Measurements from ENCODE around the gene SPON2. TPM values are rescaled to one million over a fixed set of nuclear protein-coding genes. Genes with fewer than 3 reads are reported as not detected.

The SPON2 gene
- polyA plus RNA-seq, 1 donor (not counting 4 experiments of a cell fraction or from before 2014, with no cell fraction given), result 3.3 TPM

DNA sequence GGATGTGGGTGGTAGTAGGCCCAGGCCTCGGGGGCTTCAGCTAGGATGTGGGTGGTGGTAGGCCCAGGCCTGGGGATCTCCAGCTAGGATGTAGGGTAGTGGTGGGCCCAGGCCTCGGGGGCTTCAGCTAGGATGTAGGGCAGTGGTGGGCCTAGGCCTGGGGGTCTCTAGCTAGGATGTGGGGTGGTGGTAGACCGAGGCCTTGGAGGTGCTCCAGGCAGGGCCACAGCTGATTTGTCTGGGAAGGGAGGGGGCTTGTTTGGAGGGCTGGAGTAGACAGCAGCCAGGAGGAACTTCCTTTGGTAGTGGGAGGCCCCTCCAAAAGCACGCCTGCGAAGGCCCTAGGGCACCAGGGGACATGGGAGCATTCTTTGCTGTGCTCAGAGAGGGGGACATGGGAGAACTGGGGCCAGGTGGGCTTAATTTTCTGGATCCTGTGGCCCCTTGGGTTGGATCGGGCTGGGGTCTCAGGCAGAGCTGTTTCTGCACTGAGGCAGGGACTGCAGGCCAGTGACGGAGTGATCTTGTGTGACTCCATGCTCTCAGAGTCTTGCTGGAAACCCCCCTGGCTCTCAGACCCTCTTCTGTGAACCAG lies 3.3 kb upstream of the SPON2 start:
- DNase-seq (ENCODE audit: low read depth, low spot score), result no peak
- H3K9me1 ChIP-seq (ENCODE audit: control insufficient read depth, extremely low read depth, insufficient read depth, low read length), result no peaks in the 10 kb centered on the region
- H2AFZ ChIP-seq (ENCODE audit: control insufficient read depth, low read length), result no peak overlapping the region
- no peak overlapping the region for H3K4me2 ChIP-seq (ENCODE audit: control insufficient read depth, extremely low read depth, insufficient read depth, low read depth, low read length)
- H3K36me3 ChIP-seq (ENCODE audit: control insufficient read depth in 2 of 2, extremely low read depth in 1 of 2, insufficient read depth in 2 of 2, low read length in 2 of 2), result no peaks in the 10 kb centered on the region
- H4K20me1 ChIP-seq (ENCODE audit: control insufficient read depth, extremely low read depth, insufficient read depth, low read length), result no peaks in the 10 kb centered on the region
- no peak for TF ChIP-seq EZH2 (IDR thresholded peaks at IDR 0.05; ENCODE audit: low read length)
- TF ChIP-seq, protein P1, sequence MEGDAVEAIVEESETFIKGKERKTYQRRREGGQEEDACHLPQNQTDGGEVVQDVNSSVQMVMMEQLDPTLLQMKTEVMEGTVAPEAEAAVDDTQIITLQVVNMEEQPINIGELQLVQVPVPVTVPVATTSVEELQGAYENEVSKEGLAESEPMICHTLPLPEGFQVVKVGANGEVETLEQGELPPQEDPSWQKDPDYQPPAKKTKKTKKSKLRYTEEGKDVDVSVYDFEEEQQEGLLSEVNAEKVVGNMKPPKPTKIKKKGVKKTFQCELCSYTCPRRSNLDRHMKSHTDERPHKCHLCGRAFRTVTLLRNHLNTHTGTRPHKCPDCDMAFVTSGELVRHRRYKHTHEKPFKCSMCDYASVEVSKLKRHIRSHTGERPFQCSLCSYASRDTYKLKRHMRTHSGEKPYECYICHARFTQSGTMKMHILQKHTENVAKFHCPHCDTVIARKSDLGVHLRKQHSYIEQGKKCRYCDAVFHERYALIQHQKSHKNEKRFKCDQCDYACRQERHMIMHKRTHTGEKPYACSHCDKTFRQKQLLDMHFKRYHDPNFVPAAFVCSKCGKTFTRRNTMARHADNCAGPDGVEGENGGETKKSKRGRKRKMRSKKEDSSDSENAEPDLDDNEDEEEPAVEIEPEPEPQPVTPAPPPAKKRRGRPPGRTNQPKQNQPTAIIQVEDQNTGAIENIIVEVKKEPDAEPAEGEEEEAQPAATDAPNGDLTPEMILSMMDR (optimal IDR thresholded peaks at IDR 0.05 in 1 of 3, IDR thresholded peaks at IDR 0.05 in 1 of 3, conservative IDR thresholded peaks at IDR 0.05 in 1 of 3; ENCODE audit: extremely low read depth in 1 of 3, insufficient read depth in 2 of 3, low read length in 3 of 3), result no peak
- no peaks in the 10 kb centered on the region for H3K9me3 ChIP-seq (ENCODE audit: control insufficient read depth, low read depth, low read length)
- no peaks in the 10 kb centered on the region for H3K79me2 ChIP-seq (ENCODE audit: control insufficient read depth, insufficient read depth, low read length)
- H3K4me3 ChIP-seq (ENCODE audit: control insufficient read depth in 2 of 3, extremely low read depth in 1 of 3, insufficient read depth in 2 of 3, low read depth in 1 of 3, low read length in 3 of 3), result no peak overlapping the region
- peaks cover 42% of the 10 kb centered on the region for H3K27me3 ChIP-seq (ENCODE audit: control insufficient read depth, extremely low read depth, insufficient read depth, low read length)
- no peak for FAIRE-seq
- dilution Hi-C loops (cut with MboI; ENCODE audit: extremely low pct_ligation_motif_present, low sequenced_read_pairs), result no loop called here
- H3K9ac ChIP-seq (ENCODE audit: control insufficient read depth, extremely low read depth, insufficient read depth, low read length), result no peak overlapping the region
- peaks cover 19% of the 10 kb centered on the region for H3K4me1 ChIP-seq (ENCODE audit: control insufficient read depth, extremely low read depth, insufficient read depth, low read length)
- H3K27ac ChIP-seq (ENCODE audit: control insufficient read depth, insufficient read depth, low read length), result no peak overlapping the region

DNA sequence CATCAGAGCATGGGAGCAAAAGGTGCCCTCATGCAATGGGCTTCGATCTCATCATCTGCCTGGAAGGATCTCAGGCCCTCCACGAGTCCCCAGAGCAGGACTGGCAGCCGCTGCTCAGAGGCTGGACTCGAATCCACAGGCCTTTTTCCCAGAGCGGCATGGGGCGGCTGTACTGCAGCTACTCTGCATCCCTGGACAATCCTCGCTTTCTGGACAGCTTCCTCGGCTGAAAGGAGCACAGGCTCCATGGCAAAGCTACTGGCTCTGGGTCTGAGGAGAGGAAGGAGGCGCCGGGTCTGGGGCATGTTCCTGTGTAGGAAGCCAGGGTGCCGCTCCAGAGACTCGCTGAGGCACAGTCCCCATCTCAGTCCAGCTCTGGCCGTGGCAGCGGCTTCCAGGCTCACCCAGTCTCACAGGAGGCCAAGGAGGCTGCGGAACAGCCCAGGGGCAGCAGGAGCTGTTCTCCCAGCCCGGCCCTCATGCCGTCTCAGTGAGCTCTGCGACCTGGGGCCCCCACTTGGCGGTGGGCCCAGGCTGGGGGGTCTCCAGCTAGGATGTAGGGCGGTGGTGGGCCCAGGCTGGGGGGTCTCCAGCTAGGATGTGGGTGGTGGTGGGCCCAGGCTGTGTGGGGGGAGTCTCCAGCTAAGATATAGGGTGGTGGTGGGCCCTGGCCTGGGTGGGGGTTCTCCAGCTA lies 2.7 kb upstream of the SPON2 start:
- TF ChIP-seq, protein P1 (optimal IDR thresholded peaks at IDR 0.05 in 1 of 3, IDR thresholded peaks at IDR 0.05 in 1 of 3, conservative IDR thresholded peaks at IDR 0.05 in 1 of 3; ENCODE audit: extremely low read depth in 1 of 3, insufficient read depth in 2 of 3, low read length in 3 of 3), result no peak
- no peak for TF ChIP-seq EZH2 (IDR thresholded peaks at IDR 0.05; ENCODE audit: low read length)
- FAIRE-seq, result no peak
- dilution Hi-C loops (cut with MboI; ENCODE audit: extremely low pct_ligation_motif_present, low sequenced_read_pairs), result no loop called here

More for the DNA sequence above, 2.7 kb upstream of the SPON2 start:
- Histone ChIP-seq H3K9ac (ENCODE audit: control insufficient read depth, extremely low read depth, insufficient read depth, low read length) (no peak overlapping the region), H3K4me3 (ENCODE audit: control insufficient read depth in 2 of 3, extremely low read depth in 1 of 3, insufficient read depth in 2 of 3, low read depth in 1 of 3, low read length in 3 of 3) (no peak overlapping the region), H3K27ac (ENCODE audit: control insufficient read depth, insufficient read depth, low read length) (no peak overlapping the region), H4K20me1 (ENCODE audit: control insufficient read depth, extremely low read depth, insufficient read depth, low read length) (peaks cover under 1% of the 10 kb centered on the region), H2AFZ (ENCODE audit: control insufficient read depth, low read length) (no peak overlapping the region), H3K4me1 (ENCODE audit: control insufficient read depth, extremely low read depth, insufficient read depth, low read length) (peaks cover 19% of the 10 kb centered on the region), H3K79me2 (ENCODE audit: control insufficient read depth, insufficient read depth, low read length) (no peaks in the 10 kb centered on the region), H3K27me3 (ENCODE audit: control insufficient read depth, extremely low read depth, insufficient read depth, low read length) (peaks cover 49% of the 10 kb centered on the region), H3K36me3 (ENCODE audit: control insufficient read depth in 2 of 2, extremely low read depth in 1 of 2, insufficient read depth in 2 of 2, low read length in 2 of 2) (no peaks in the 10 kb centered on the region), H3K9me3 (ENCODE audit: control insufficient read depth, low read depth, low read length) (no peaks in the 10 kb centered on the region), H3K9me1 (ENCODE audit: control insufficient read depth, extremely low read depth, insufficient read depth, low read length) (no peaks in the 10 kb centered on the region), H3K4me2 (ENCODE audit: control insufficient read depth, extremely low read depth, insufficient read depth, low read depth, low read length) (no peak overlapping the region)
- no peak for DNase-seq (ENCODE audit: low read depth, low spot score)

Data from keratinocyte (primary cell).